GM21529 (cell line): Measurements from ENCODE around the gene MRFAP1L1.
"Not testable (repeated sequence)": the region's sequence is repeated elsewhere in the genome, so short reads cannot be mapped to it uniquely, and the experiment has no call there.

ENCODE experiments used
- ATAC-seq: cut with Tn5 transposase; IDR thresholded peaks from one replicate; pipeline ENCODE4 v1.9.1; 2021; ENCODE audit not compliant: unreplicated experiment

Gene MRFAP1L1

GRCh38 chr4:6734165-6734786, 24.6 kb upstream of the MRFAP1L1 start:
- no peak for ATAC-seq

GRCh38 chr4:6733358-6734164, 23.9 kb upstream of the MRFAP1L1 start:
- no peak for ATAC-seq

GRCh38 chr4:6732441-6733357, 23.0 kb upstream of the MRFAP1L1 start:
- no peak for ATAC-seq

DNA sequence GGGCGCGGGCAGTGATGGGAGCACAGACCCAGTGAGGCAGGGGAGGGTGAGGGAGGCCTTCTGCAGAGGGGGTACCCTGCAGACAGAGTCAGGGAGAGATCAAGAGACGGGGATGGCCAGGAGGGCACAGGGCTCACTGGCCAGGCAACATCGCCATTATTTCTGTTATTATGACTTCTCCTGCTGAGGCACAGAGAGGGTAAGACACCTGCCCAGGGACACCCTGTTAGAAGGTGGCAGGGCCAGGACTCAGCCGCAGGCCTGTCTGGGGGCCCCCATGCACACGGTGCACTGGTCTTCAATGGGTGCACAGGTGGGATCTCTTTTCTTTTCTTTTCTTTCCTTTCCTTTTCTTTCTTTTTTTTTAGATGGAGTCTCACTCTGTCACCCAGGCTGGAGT, 22.1 kb upstream of the MRFAP1L1 start:
- ATAC-seq = no peak

- ATAC-seq = no peak
These were observed 21.6 kb upstream of the MRFAP1L1 start for GRCh38 chr4:6731318-6731675.

- ATAC-seq = no peak
These were observed 21.1 kb upstream of the MRFAP1L1 start for GRCh38 chr4:6730603-6731317.

DNA sequence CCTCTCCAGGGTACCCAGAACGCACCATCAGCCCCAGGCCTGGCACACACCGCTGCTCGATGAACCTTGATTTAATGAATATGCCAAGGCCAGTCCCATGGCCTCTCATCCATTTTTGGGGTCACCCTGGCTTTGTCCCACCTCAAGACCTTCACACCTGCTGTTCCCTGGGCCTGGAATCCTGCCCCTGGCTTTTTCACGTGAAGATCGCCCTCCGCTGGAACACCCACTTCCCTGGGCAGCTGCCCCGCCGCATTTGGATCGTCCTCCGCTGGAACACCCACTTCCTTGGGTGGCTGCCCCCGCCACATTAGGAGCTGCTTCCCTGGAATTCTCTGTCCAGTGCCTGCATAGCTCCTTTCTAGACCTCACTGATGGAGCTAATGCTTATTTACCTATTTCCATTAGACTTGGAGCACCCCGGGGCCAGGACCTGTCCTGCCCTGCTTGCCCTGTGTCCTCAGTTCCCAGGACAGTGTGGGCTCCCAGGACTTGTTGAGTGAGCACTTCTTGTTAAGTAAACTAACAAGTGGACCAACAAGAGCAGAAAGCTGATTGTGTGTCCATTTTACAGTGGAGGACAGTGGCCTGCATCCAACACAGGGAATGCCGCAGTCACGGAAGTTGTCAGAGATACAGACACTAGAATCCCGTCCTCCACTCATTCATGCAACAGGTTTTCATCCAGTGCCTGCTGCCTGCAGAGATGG, 18.8 kb upstream of the MRFAP1L1 start:
- no peak for ATAC-seq

DNA sequence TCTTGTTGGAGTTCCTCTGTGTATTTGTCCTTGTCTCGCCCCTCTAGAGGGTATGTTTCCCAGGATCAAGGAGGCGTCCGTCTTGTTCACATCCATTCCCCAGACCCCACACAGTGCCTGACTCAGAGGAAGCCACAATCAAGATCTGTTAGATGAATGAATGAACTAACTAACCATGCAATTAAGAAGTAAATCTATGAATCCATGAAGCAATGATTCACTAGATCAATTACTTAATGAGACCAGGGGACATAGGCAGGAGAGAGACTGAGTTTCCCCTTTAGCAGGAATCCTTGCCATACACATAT, 18.2 kb upstream of the MRFAP1L1 start:
- ATAC-seq = no peak

DNA sequence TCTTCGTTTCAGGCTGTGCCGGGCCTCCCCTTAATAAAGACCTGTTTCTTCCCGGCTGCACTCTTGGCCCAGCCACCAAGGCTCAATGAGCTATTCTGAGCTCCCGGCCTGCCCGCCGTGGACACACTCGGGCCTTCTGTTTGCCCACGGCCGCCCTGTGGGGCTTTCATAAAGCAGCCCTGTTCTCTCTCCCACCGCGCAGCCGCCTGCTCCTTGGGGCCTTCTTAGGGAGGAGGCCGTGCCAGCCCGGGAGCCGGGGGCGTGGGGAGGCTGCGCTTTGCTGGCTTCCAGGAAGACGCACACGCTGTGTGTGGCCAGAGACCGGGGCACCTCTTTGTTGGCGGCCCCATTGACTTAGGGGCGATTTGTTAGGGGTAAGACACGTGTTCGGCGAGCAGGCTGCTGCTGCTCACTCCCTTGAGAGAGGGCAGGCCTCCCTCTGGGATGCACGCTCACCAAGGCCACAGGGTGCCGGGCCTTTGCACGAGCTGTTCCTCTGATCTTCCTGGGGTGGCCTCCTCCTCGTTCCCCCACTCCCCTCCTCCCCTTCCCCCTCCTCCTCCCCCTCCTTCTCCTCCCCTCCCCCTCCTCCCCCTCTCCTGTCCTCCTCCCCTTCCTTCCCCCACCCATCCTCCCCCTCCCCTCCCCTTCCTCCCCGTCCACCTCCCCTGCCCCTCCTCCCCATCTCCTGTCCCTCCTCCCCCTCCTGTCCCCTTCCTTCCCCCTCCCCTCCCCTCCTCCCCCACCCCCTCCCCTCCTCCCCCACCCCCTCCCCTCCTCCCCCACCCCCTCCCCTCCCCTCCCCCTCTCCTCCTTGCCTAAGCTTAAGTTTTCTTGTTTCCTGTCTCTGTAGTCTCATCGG, 17.6 kb upstream of the MRFAP1L1 start:
- no peak for ATAC-seq

GRCh38 chr4:6725427-6725961, 15.8 kb upstream of the MRFAP1L1 start:
- ATAC-seq = not testable (repeated sequence)

DNA sequence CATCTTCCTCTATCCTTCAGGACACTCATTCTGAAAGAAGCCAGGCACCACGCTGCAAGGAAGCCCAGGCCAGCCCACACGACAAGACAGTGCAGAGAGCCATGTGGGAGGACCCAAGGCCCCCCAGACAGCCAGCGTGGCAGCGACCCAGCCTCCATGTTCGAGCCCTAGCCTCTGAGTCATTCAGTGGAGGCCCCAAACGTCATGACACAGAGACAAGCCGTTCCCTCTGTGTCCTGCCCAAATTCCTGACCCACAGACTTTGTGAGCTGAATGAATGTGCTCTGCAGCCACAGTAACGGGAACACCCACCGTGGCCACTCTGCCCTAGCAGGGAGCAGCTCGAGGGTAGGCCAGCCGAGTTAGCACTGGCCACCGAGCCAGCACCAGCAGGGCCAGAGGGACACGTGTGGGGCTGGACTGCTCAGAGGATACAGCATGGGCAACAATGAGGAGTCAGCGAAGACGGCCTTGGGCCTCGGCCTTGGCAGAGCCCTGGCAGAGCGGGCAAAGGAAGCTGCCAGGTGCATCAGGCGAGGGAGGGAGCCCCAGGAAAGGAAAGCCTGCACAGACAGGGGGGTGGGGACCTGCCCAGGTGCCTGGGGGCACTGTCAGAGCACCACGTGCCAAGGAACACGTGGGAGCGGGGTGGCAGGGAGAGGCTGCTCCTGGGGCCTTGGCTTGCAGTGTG, 14.9 kb upstream of the MRFAP1L1 start:
- ATAC-seq = no peak

- no peak for ATAC-seq
These were observed 14.2 kb upstream of the MRFAP1L1 start for GRCh38 chr4:6723851-6724250.

GRCh38 chr4:6722891-6723290, 13.2 kb upstream of the MRFAP1L1 start:
- no peak for ATAC-seq

- ATAC-seq = no peak
These were observed 11.5 kb upstream of the MRFAP1L1 start for GRCh38 chr4:6721121-6721520.

DNA sequence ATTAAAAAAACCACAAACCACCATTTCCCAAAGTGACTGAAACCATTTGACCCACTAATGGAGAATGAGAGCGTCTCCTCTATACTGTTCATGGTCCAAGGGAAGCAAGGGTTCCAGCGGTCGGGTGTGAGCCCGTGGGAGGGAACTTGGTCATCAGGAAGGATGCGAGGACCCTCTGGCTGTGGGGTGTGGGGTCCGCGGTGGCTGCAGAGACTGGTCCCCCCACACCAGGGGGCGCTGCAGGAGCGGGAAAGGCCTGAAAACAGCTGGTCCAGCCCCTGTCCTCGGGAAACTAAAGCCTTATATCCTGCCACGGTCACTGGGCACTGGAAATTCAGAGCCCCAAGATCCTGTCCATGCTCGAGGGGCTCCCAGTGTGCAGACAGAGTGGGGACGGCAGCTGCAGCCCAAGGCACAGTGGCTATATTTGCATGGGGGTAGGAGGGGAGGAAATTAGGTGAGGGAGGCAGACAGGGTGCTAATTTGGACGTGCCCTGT, 10.6 kb upstream of the MRFAP1L1 start:
- peak; percentile 33 for ATAC-seq

GRCh38 chr4:6719611-6720179, 10.0 kb upstream of the MRFAP1L1 start:
- no peak for ATAC-seq

GRCh38 chr4:6718932-6719610, 9.4 kb upstream of the MRFAP1L1 start:
- no peak for ATAC-seq
